ENCODE results near the gene HK1.

Gene HK1

GRCh38 chr10:69290993-69291392 lies 12.7 kb downstream of the HK1 start:
- H3K4me3 ChIP-seq (ENCODE audit: low read length) = no peak overlapping the region
- no peaks in the 10 kb centered on the region for H3K36me3 ChIP-seq (replicated peaks; ENCODE audit: low read depth, low read length)
- H2AFZ ChIP-seq (ENCODE audit: low read depth, low read length) = no peak overlapping the region
- TF ChIP-seq EZH2phosphoT487 (IDR thresholded peaks at IDR 0.05; ENCODE audit: low read depth) (no peak), CTCF (IDR thresholded peaks at IDR 0.05; ENCODE audit: low read depth, low read length) (no peak)
- H3K4me2 ChIP-seq (ENCODE audit: low read length) = no peak overlapping the region
- H3K27me3 ChIP-seq (ENCODE audit: low read depth, low read length) = no peaks in the 10 kb centered on the region
- H4K20me1 ChIP-seq (ENCODE audit: insufficient read depth, low read length) = no peaks in the 10 kb centered on the region
- no peaks in the 10 kb centered on the region for H3K79me2 ChIP-seq (ENCODE audit: low read length)
- H3K9ac ChIP-seq (ENCODE audit: low read length) = no peak overlapping the region
- H3K4me1 ChIP-seq (ENCODE audit: low read length) = no peaks in the 10 kb centered on the region
- H3K27ac ChIP-seq (ENCODE audit: low read length) = no peak overlapping the region
- H3K9me3 ChIP-seq (ENCODE audit: insufficient read depth, low read length) = no peaks in the 10 kb centered on the region

- TF ChIP-seq EZH2phosphoT487 (IDR thresholded peaks at IDR 0.05; ENCODE audit: low read depth) (no peak), CTCF (IDR thresholded peaks at IDR 0.05; ENCODE audit: low read depth, low read length) (no peak)
- Histone ChIP-seq H2AFZ (ENCODE audit: low read depth, low read length) (no peak overlapping the region), H3K36me3 (replicated peaks; ENCODE audit: low read depth, low read length) (no peaks in the 10 kb centered on the region), H3K9ac (ENCODE audit: low read length) (no peak overlapping the region), H3K4me1 (ENCODE audit: low read length) (no peaks in the 10 kb centered on the region), H4K20me1 (ENCODE audit: insufficient read depth, low read length) (no peaks in the 10 kb centered on the region), H3K9me3 (ENCODE audit: insufficient read depth, low read length) (no peaks in the 10 kb centered on the region), H3K27me3 (ENCODE audit: low read depth, low read length) (no peaks in the 10 kb centered on the region), H3K79me2 (ENCODE audit: low read length) (no peaks in the 10 kb centered on the region), H3K4me3 (ENCODE audit: low read length) (no peak overlapping the region), H3K4me2 (ENCODE audit: low read length) (no peak overlapping the region), H3K27ac (ENCODE audit: low read length) (no peak overlapping the region)
Observed at GRCh38 chr10:69292459-69292858, 14.2 kb downstream of the HK1 start.

GRCh38 chr10:69295027-69295636 lies 16.8 kb downstream of the HK1 start:
- no peak for TF ChIP-seq EZH2phosphoT487 (IDR thresholded peaks at IDR 0.05; ENCODE audit: low read depth)
- no peak for TF ChIP-seq CTCF (IDR thresholded peaks at IDR 0.05; ENCODE audit: low read depth, low read length)
- Histone ChIP-seq H3K27ac (ENCODE audit: low read length) (no peak overlapping the region), H3K9me3 (ENCODE audit: insufficient read depth, low read length) (no peaks in the 10 kb centered on the region), H3K9ac (ENCODE audit: low read length) (no peak overlapping the region), H3K36me3 (replicated peaks; ENCODE audit: low read depth, low read length) (no peaks in the 10 kb centered on the region), H3K27me3 (ENCODE audit: low read depth, low read length) (no peaks in the 10 kb centered on the region), H3K4me1 (ENCODE audit: low read length) (no peaks in the 10 kb centered on the region), H4K20me1 (ENCODE audit: insufficient read depth, low read length) (no peaks in the 10 kb centered on the region), H2AFZ (ENCODE audit: low read depth, low read length) (no peak overlapping the region), H3K4me2 (ENCODE audit: low read length) (no peak overlapping the region), H3K4me3 (ENCODE audit: low read length) (no peak overlapping the region), H3K79me2 (ENCODE audit: low read length) (no peaks in the 10 kb centered on the region)

- Histone ChIP-seq H3K79me2 (ENCODE audit: low read length) (no peaks in the 10 kb centered on the region), H4K20me1 (ENCODE audit: insufficient read depth, low read length) (no peaks in the 10 kb centered on the region), H3K4me1 (ENCODE audit: low read length) (no peaks in the 10 kb centered on the region), H3K36me3 (replicated peaks; ENCODE audit: low read depth, low read length) (no peaks in the 10 kb centered on the region), H3K9me3 (ENCODE audit: insufficient read depth, low read length) (no peaks in the 10 kb centered on the region), H3K4me2 (ENCODE audit: low read length) (no peak overlapping the region), H3K27ac (ENCODE audit: low read length) (no peak overlapping the region), H3K4me3 (ENCODE audit: low read length) (no peak overlapping the region), H2AFZ (ENCODE audit: low read depth, low read length) (no peak overlapping the region), H3K9ac (ENCODE audit: low read length) (no peak overlapping the region), H3K27me3 (ENCODE audit: low read depth, low read length) (no peaks in the 10 kb centered on the region)
- TF ChIP-seq EZH2phosphoT487 (IDR thresholded peaks at IDR 0.05; ENCODE audit: low read depth) (no peak), CTCF (IDR thresholded peaks at IDR 0.05; ENCODE audit: low read depth, low read length) (no peak)
Observed at GRCh38 chr10:69303632-69304051, 25.3 kb downstream of the HK1 start.
